ENCODE results near the gene UBE2N.

- TF ChIP-seq CTCF (IDR thresholded peaks at IDR 0.05): no peak
- TF ChIP-seq EZH2 (IDR thresholded peaks at IDR 0.05; ENCODE audit: borderline replicate concordance, insufficient read depth, low read depth, low read length, poor library complexity, severe bottlenecking): no peak
Observed at GRCh38 chr12:93373961-93374656, 67.6 kb downstream of the UBE2N start.
